ENCODE data around the gene MCTP2. TPM values are rescaled to one million over a fixed set of nuclear protein-coding genes. Genes with fewer than 3 reads are reported as not detected.

MCTP2 gene
- total and polyA plus RNA-seq, 3 donors from 2014 or later = 6.7 to 13.8 (median 7.6) TPM

GRCh38 chr15:94398001-94398400 is 166.6 kb downstream of the MCTP2 start:
- TF ChIP-seq POLR2A (IDR thresholded peaks at IDR 0.05) (no peak), CTCF (IDR thresholded peaks at IDR 0.05) (no peak)
- Histone ChIP-seq H3K4me1 (peaks cover 6% of the 10 kb centered on the region), H3K9me3 (no peaks in the 10 kb centered on the region), H3K27ac (no peak overlapping the region), H3K27me3 (no peaks in the 10 kb centered on the region), H3K36me3 (ENCODE audit: low read depth, missing control alignments) (no peaks in the 10 kb centered on the region), H3K4me3 (no peak overlapping the region)
- no peak for DNase-seq
- intact Hi-C loops (cut with DNase I; ENCODE audit: low total_unique reads) = no loop called here

GRCh38 chr15:94400526-94401298 is 169.4 kb downstream of the MCTP2 start:
- 42% methylated on average over 10 of the region's 10 CpGs for WGBS, 2 donors
- H3K9me3 ChIP-seq = no peaks in the 10 kb centered on the region
- intact Hi-C loops (cut with DNase I; ENCODE audit: low total_unique reads) = no loop called here
- no peak overlapping the region for H3K4me3 ChIP-seq
- no peaks in the 10 kb centered on the region for H3K27me3 ChIP-seq
- no peak for DNase-seq
- peaks cover 6% of the 10 kb centered on the region for H3K4me1 ChIP-seq
- H3K36me3 ChIP-seq (ENCODE audit: low read depth, missing control alignments) = no peaks in the 10 kb centered on the region
- H3K27ac ChIP-seq = no peak overlapping the region
- TF ChIP-seq POLR2A (IDR thresholded peaks at IDR 0.05) (no peak), CTCF (IDR thresholded peaks at IDR 0.05) (no peak)

- Histone ChIP-seq H3K4me3 (no peak overlapping the region), H3K27ac (no peak overlapping the region), H3K27me3 (no peaks in the 10 kb centered on the region), H3K36me3 (ENCODE audit: low read depth, missing control alignments) (no peaks in the 10 kb centered on the region), H3K9me3 (no peaks in the 10 kb centered on the region), H3K4me1 (peaks cover 6% of the 10 kb centered on the region)
- intact Hi-C loops (cut with DNase I; ENCODE audit: low total_unique reads) = no loop called here
- 59 to 67% methylated on average over 4 of the region's 4 CpGs for WGBS, 2 donors
- TF ChIP-seq CTCF (IDR thresholded peaks at IDR 0.05) (no peak), POLR2A (IDR thresholded peaks at IDR 0.05) (no peak)
- DNase-seq = no peak
Observed at GRCh38 chr15:94403331-94403730, 172.0 kb downstream of the MCTP2 start.

- Histone ChIP-seq H3K36me3 (ENCODE audit: low read depth, missing control alignments) (no peaks in the 10 kb centered on the region), H3K9me3 (no peaks in the 10 kb centered on the region)
- 80 to 83% methylated on average over 9 of the region's 9 CpGs for WGBS, 2 donors
Observed at GRCh38 chr15:94404733-94405283, 173.4 kb downstream of the MCTP2 start.

More at GRCh38 chr15:94404733-94405283, 173.4 kb downstream of the MCTP2 start:
- Histone ChIP-seq H3K27ac (no peak overlapping the region), H3K4me1 (peaks cover 6% of the 10 kb centered on the region), H3K4me3 (no peak overlapping the region), H3K27me3 (no peaks in the 10 kb centered on the region)
- TF ChIP-seq CTCF (IDR thresholded peaks at IDR 0.05) (no peak), POLR2A (IDR thresholded peaks at IDR 0.05) (no peak)
- no peak for DNase-seq
- intact Hi-C loops (cut with DNase I; ENCODE audit: low total_unique reads) = no loop called here
